ENCODE data around the gene ADPRH.

ADPRH gene

GRCh38 chr3:119579366-119580066 lies at the start of gene ADPRH:
Gene ADPRH, plus strand, starts transcription at chr3:119579492. Its CDS starts 2,678 bp downstream, at chr3:119582170.
- TF ChIP-seq GATA2 (IDR thresholded peaks at IDR 0.05; ENCODE audit: low read depth, low read length) (no peak), GATA3 (IDR thresholded peaks at IDR 0.05; ENCODE audit: low read depth, low read length) (no peak)

- TF ChIP-seq GATA2 (IDR thresholded peaks at IDR 0.05; ENCODE audit: low read depth, low read length) (no peak), GATA3 (IDR thresholded peaks at IDR 0.05; ENCODE audit: low read depth, low read length) (no peak)
These were observed 49.4 kb upstream of the ADPRH start for GRCh38 chr3:119529883-119530282.

- TF ChIP-seq GATA3 (IDR thresholded peaks at IDR 0.05; ENCODE audit: low read depth, low read length) (no peak), GATA2 (IDR thresholded peaks at IDR 0.05; ENCODE audit: low read depth, low read length) (no peak)
These were observed 48.8 kb upstream of the ADPRH start for GRCh38 chr3:119530456-119530855.

GRCh38 chr3:119531151-119531550 lies 48.1 kb upstream of the ADPRH start:
- TF ChIP-seq GATA3 (IDR thresholded peaks at IDR 0.05; ENCODE audit: low read depth, low read length) (no peak), GATA2 (IDR thresholded peaks at IDR 0.05; ENCODE audit: low read depth, low read length) (no peak)

- TF ChIP-seq GATA3 (IDR thresholded peaks at IDR 0.05; ENCODE audit: low read depth, low read length), result no peak
- TF ChIP-seq GATA2 (IDR thresholded peaks at IDR 0.05; ENCODE audit: low read depth, low read length), result no peak
These were observed 45.0 kb upstream of the ADPRH start for GRCh38 chr3:119534296-119534695.

- no peak for TF ChIP-seq GATA2 (IDR thresholded peaks at IDR 0.05; ENCODE audit: low read depth, low read length)
- no peak for TF ChIP-seq GATA3 (IDR thresholded peaks at IDR 0.05; ENCODE audit: low read depth, low read length)
These were observed 42.5 kb upstream of the ADPRH start for GRCh38 chr3:119536757-119537156.

- TF ChIP-seq GATA2 (IDR thresholded peaks at IDR 0.05; ENCODE audit: low read depth, low read length), result no peak
- no peak for TF ChIP-seq GATA3 (IDR thresholded peaks at IDR 0.05; ENCODE audit: low read depth, low read length)
These were observed 40.5 kb upstream of the ADPRH start for GRCh38 chr3:119538772-119539171.

- TF ChIP-seq GATA3 (IDR thresholded peaks at IDR 0.05; ENCODE audit: low read depth, low read length) (no peak), GATA2 (IDR thresholded peaks at IDR 0.05; ENCODE audit: low read depth, low read length) (no peak)
These were observed 37.7 kb upstream of the ADPRH start for GRCh38 chr3:119541547-119541946.

GRCh38 chr3:119542168-119542767 lies 37.0 kb upstream of the ADPRH start:
- TF ChIP-seq GATA2 (IDR thresholded peaks at IDR 0.05; ENCODE audit: low read depth, low read length) (no peak), GATA3 (IDR thresholded peaks at IDR 0.05; ENCODE audit: low read depth, low read length) (no peak)

- no peak for TF ChIP-seq GATA3 (IDR thresholded peaks at IDR 0.05; ENCODE audit: low read depth, low read length)
- no peak for TF ChIP-seq GATA2 (IDR thresholded peaks at IDR 0.05; ENCODE audit: low read depth, low read length)
These were observed 36.1 kb upstream of the ADPRH start for GRCh38 chr3:119543147-119543546.

GRCh38 chr3:119547227-119547626 lies 32.1 kb upstream of the ADPRH start:
- TF ChIP-seq GATA3 (IDR thresholded peaks at IDR 0.05; ENCODE audit: low read depth, low read length), result no peak
- TF ChIP-seq GATA2 (IDR thresholded peaks at IDR 0.05; ENCODE audit: low read depth, low read length), result no peak

- TF ChIP-seq GATA3 (IDR thresholded peaks at IDR 0.05; ENCODE audit: low read depth, low read length) (no peak), GATA2 (IDR thresholded peaks at IDR 0.05; ENCODE audit: low read depth, low read length) (no peak)
These were observed 31.0 kb upstream of the ADPRH start for GRCh38 chr3:119548341-119548740.

- TF ChIP-seq GATA3 (IDR thresholded peaks at IDR 0.05; ENCODE audit: low read depth, low read length) (no peak), GATA2 (IDR thresholded peaks at IDR 0.05; ENCODE audit: low read depth, low read length) (no peak)
These were observed 28.9 kb upstream of the ADPRH start for GRCh38 chr3:119550192-119550910.

- TF ChIP-seq GATA2 (IDR thresholded peaks at IDR 0.05; ENCODE audit: low read depth, low read length) (peak; percentile 86), GATA3 (IDR thresholded peaks at IDR 0.05; ENCODE audit: low read depth, low read length) (peak; percentile 93)
These were observed 27.7 kb upstream of the ADPRH start for GRCh38 chr3:119551598-119551997.

Measured in SH-SY5Y (cell line).